HEK293T (cell line): ENCODE data around the gene PDSS2.

Source experiments
- ARNT ChIP-seq: fragments of 450-650 bp; IDR thresholded peaks from 2 replicates; pipeline ENCODE4 v1.6.1; 2017; ENCODE audit warnings: mild to moderate bottlenecking
- BHLHE40 ChIP-seq: fragments of 450-650 bp; IDR thresholded peaks from 2 replicates; pipeline ENCODE4 v1.6.1; 2016; ENCODE audit warnings: mild to moderate bottlenecking, moderate library complexity, borderline replicate concordance
- ELF4 ChIP-seq: fragments of 450-650 bp; IDR thresholded peaks from 2 replicates; pipeline ENCODE4 v1.6.1; 2017; ENCODE audit warnings: antibody characterized with exemption
- FOXA1 ChIP-seq: fragments of 450-650 bp; IDR thresholded peaks from 2 replicates; pipeline ENCODE4 v1.6.1; 2016; ENCODE audit warnings: mild to moderate bottlenecking
- FOXM1 ChIP-seq: fragments of 450-650 bp; IDR thresholded peaks from 2 replicates; pipeline ENCODE4 v1.6.1; 2017; ENCODE audit warnings: mild to moderate bottlenecking, borderline replicate concordance
- L3MBTL2 ChIP-seq: fragments of 450-650 bp; conservative IDR thresholded peaks from 2 replicates; pipeline ENCODE4 v1.6.1; 2016; ENCODE audit warnings: mild to moderate bottlenecking
- PKNOX1 ChIP-seq: fragments of 450-650 bp; IDR thresholded peaks from 2 replicates; pipeline ENCODE4 v1.6.1; 2016
- SP1 ChIP-seq: fragments of 450-650 bp; IDR thresholded peaks from 2 replicates; pipeline ENCODE4 v1.6.1; 2017
- ZNF384 ChIP-seq: fragments of 450-650 bp; IDR thresholded peaks from 2 replicates; pipeline ENCODE4 v1.6.1; 2016

- TF ChIP-seq PKNOX1 (no peak), FOXM1 (no peak), ELF4 (no peak), FOXA1 (no peak), BHLHE40 (no peak), SP1 (no peak), L3MBTL2 (no peak), ZNF384 (no peak), ARNT (no peak)
Measured at GRCh38 chr6:107330168-107330567, 129.2 kb downstream of the PDSS2 start.
